ENCODE data around the gene ZMYM3.

ZMYM3 gene

DNA sequence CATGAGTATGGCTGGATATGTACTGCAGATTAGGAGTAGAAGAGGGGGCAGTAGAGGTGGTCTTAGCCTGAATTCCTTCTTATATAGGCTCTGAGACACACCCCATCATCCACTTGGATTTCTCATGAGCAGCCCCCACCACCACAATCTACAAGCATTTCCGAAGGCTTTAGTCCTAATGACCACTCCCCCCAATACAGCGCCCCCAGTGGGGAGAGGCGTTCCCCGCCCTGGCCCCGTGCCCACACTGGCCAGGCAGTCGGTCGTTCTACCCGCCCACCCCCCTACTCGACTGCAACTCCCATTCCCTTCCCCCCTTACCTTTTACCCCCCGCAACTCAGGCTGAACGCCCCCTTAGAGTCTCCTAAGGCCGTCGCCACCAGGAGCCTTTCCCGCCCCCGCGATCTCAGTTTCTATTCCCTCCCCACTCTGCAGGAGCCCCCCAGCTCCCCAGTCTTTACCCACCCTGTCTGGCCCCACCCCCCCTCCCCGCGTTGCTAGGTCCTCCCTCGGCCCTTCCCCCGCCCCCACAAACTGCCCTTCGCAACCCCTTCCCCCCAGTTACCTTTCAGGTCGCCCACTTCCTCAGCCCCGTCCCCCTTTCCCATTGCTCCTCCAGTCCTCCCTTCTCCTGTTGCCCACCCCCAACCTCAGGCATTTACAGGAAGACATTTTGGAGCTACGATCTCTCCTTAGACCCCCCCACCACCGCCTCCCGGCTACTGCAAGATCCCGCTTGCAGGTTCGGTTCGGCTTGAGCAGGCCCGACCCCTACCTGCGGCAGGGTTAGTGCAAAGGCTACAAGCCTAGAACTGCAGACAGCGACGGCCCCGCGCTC lies 468 bp downstream of the ZMYM3 start:
- DNase-seq (ENCODE audit: low read depth): peak; percentile 12

DNA sequence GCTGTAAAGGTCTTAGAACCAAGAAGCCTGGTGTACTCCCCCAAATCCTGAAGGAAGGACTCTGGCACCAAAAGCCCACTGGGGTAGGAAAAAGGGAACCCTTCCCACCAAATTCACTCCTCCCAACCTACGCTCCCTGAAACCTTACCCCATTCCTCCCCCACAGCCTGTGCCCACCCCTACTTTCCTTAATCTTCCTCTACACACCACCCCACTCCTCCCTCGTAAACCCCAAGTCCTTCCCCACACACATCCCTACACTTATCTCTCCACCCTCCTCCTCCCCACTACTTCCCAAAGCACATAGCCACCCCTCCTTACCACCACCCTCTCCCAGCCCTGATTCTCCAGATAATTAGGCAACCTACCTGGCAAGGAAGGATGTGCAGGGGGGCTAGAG lies 1.7 kb downstream of the ZMYM3 start:
- DNase-seq (ENCODE audit: low read depth): no peak

DNA sequence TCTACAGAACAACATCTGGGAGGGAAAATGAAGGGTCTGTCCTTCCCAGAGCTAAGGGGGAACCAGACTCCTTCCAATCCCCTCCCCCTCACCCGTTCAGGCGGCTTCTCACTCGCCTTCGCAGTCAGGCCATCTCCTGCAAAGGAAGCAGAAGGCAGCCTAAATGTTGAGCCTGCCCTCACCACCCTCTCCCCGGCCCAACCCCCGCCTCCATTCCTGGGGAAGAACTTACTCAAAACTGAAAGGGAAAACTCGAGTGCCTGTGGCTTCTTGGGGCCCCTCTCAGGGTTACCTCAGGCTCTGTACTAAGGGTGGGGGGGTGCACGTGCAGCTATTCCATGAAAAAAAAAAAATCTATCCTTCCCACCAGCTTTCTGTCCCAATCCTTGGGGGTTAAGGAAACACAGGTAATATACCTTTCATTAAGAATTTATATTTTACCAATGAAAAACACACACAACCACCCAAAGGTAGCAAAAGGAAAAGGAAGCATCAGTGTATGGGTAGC lies 2.4 kb downstream of the ZMYM3 start:
- no peak for DNase-seq (ENCODE audit: low read depth)

DNA sequence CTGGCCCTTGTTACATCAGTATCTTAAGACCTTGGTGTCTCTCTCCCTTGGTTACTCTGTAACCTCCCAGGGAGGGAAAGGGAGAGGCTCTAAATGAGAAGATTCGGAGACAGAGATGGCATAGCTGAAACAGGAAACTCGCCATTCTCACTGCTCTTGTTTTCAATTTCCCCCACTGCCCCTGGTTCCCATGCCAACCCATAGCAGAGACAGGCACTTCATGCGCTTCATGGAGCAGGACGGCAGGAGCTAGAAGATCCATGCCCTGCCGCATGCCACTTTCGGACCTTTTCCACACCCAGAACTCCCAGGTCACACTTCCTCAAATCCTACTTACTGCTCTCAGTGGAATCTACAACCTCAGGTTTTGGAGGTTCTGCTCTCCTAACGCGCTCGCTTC lies 3.1 kb downstream of the ZMYM3 start:
- DNase-seq (ENCODE audit: low read depth): no peak

DNA sequence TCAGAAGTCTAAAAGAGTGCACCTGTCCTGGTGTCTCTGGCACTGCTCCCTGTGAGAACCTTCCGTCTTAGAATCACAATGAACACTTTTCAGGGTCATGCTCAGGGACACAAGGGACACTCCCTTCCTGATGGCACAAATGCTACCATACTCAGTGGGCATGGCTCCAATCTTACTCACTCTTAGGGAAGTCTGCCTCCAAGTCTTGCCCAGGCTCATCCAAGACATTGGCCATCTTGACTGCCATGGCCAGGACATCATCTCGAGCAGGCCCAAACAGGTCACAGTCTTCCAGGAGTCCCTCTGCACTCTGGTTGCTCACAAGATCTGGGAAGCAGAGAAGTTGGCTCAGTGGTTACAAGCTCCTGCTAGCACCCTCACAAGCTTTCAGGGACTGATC lies 8.8 kb downstream of the ZMYM3 start:
- no peak for DNase-seq (ENCODE audit: low read depth)

DNA sequence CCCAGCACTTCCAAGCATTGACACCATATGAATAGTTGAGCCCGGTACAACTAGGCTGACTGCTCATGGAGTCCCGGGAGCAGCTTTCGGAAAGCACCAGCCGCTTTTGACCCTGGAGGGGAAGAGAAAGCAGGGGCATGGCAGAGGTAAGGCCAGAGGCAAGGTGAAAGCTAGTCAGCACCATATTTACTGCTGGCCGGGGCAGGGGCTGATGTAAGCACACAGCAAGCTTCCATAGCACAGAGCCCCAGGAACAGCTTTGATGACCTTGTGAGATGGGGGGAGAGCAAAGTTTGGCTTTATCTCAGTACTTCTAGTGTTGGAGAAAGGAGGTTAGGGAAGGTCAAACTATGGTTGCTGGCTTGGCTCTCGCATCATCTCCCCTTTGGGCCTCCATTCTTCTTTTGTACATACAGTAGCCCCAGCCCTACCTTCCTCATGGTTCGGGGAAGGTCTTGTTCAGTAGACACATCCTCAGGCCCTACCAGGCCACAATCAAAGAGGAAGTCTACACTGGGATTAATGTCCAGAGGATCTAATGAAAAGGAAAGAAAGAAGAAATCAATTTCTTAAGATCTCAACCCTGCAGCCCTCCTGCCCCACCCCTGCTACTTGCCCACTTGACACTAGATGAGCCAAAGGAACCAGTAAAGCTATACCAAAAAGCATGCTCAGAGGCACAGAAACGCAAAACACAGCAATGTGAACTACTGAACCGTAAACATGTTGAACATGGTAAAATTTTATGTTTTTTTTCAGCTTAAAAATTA lies 9.4 kb downstream of the ZMYM3 start:
- no peak for DNase-seq (ENCODE audit: low read depth)

DNA sequence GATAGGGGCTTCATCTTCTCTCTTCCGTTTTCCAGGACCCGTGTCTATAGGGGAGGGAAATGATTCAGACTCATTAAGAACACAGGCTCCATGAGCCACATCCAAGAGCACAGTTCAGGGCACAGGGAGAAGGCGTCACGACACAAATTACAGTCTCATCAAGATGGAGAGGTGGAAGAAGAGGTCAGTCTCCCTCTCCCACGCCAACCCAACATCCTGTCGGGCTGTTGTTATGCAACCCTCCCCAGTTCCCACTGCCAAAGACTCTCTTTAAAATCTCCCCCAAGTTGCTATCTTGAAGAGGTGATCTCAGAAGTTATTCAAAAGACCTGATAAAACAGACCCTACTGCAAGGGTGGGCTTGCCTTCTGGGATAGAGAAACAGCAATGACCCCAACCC lies 12.6 kb downstream of the ZMYM3 start:
- no peak for DNase-seq (ENCODE audit: low read depth)

DNA sequence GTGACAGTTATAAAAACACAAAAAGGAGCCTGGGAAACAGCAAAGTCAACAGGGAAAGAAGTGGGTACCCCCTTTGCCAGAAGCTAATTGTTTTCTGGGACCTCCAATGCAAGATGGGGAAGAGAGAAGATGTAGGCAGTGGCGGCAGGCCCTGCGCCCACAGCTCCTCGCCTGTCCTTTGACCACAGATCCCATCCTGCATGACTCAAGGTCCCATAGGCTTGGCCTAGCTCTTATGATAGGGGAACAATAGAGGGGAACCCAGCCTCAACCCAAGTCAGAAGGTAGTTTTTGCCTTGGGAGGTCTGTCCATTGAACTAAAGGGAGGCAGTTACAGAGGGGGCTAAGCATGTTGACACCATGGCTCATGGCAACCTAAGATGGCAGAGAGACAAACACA lies 14.2 kb downstream of the ZMYM3 start:
- DNase-seq (ENCODE audit: low read depth): no peak

DNA sequence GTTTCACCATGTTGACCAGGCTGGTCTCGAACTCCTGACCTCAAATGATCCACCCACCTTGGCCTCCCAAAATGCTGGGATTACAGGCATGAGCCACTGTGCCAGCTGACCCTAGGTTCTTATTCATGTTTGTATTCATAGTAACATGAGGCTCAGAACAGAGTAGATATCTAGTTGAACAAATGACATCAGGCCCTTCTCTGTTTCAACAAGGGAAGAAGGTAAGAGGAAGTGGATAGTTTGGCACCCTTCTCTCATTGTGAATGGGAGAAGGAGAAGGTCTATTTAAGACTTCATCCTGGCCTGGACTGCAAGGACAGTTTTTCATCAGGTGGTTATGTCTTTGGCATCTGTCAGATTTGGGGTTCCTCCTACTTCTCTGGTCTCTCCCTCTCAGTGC lies 17.1 kb downstream of the ZMYM3 start:
- DNase-seq (ENCODE audit: low read depth): no peak

DNA sequence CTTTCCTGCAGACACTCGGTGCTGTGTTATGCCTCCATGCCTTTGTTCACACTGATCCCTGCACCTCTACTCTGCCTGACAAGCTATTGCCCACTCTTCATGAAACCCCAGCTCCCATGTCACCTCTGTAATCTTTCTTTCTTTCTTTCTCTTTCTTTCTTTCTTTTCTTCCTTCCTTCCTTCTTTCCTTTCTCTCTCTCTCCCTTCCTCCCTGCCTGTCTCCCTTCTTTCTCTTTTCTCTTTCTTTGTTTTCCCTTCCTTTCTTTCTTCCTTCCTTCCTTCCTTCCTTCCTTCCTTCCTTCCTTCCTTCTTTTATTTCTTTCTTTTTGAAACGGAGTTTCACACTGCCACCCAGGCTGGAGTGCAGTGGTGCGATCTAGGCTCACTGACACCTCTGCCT lies 18.5 kb downstream of the ZMYM3 start:
- DNase-seq (ENCODE audit: low read depth): no peak

DNA sequence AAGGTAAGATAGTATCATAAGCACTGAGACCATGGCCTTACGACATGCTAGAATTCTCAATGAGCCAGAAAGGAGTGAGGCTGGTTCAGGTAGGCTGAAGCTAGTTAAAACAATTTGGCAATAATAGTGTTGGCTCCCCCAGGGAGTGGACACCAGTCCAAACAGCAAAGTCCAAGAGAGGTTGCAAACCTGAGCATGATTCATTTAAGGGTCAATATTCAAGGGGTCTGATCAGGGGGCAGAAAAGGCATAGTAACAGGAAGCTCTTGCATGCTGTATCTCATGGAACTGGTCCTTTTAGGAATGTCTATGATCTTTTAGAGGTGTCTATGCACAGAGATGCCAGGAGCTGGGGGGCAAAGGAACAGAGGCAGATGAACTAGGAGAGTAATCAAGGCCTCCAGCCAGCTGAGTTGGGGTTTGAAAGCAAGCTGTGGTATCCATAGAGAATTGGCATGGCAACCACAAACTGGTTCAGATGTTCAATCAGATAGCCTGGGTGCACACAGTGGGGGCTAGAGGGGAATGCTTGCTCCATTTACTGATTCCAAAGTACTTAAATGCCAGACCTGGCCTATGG lies 25.8 kb downstream of the ZMYM3 start:
- DNase-seq (ENCODE audit: low read depth): no peak

DNA sequence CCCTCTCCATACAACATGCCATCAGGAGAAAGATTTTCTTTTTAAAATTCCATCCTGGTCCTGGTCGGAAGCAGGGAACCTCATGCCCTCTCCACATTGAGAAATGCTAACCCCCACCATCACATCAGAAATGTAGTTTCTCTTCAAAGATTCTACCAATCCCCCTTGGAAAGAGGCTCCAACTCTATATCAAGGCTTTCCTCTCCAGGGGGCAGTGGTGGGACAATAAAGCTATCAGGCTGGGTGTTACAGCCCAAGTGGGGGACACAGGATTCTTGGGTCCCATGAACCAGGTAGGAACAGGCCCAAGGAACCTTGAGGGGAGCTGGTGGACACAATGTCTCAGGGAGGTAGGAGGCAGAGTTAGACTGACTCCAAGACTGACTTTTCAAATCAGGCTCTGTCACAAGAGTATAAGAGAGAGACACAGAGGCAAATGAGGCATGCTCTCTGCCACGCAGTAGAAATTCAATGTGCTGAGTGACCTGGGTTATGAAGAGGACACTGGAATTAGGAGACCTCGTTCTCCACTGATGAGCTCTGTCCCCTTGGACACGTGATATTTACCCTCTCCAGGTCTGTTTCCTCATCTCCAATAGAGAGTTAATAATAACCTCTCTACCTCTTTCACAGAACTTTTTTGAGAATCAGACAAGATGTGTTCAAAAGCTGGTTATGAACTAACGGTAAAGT lies 26.4 kb downstream of the ZMYM3 start:
- DNase-seq (ENCODE audit: low read depth): no peak

DNA sequence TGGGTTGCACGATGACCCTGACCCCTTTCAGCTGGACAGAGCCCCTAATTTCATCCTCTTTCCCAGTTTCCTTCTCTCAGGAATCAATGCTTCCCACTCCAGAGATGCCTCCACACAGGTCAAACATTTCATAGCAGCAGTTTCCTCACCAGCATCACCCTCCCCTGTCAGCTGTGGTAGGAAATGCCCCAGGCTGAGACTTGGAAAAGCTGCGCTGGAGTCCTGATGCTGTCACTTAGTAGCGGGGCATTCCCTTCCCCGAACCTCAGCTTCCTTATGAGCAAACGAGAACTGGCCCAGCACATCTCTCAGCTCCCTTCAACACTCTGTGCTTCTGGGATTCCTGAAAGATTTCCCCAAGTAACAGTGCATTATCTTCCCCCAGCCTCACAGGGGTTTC lies 28.3 kb downstream of the ZMYM3 start:
- no peak for DNase-seq (ENCODE audit: low read depth)

DNA sequence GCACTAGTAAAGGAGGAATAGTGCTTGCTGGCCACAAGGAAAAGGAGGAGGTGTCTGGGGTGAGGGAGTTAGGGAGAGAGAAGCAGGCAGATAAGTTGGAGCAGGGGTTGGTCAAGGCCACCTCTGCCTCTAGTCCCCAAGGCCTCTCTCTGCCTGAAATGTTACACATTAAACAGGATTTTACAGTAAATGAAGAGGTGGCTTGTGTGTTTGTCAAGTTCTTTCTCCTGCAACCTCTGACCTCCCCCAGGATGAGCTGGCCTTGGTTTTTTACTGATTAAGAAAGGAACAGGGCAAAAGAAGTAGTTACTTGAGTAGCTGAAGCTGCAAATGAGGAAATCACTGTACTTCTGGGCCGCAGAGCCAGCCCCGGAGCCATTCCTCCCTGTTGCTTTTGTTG lies 28.9 kb downstream of the ZMYM3 start:
- no peak for DNase-seq (ENCODE audit: low read depth)

DNA sequence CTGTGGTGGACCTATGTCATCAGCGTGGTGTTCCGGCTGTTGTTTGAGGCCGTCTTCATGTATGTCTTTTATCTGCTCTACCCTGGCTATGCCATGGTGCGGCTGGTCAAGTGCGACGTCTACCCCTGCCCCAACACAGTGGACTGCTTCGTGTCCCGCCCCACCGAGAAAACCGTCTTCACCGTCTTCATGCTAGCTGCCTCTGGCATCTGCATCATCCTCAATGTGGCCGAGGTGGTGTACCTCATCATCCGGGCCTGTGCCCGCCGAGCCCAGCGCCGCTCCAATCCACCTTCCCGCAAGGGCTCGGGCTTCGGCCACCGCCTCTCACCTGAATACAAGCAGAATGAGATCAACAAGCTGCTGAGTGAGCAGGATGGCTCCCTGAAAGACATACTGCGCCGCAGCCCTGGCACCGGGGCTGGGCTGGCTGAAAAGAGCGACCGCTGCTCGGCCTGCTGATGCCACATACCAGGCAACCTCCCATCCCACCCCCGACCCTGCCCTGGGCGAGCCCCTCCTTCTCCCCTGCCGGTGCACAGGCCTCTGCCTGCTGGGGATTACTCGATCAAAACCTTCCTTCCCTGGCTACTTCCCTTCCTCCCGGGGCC lies 29.7 kb downstream of the ZMYM3 start:
- no peak for DNase-seq (ENCODE audit: low read depth)

DNA sequence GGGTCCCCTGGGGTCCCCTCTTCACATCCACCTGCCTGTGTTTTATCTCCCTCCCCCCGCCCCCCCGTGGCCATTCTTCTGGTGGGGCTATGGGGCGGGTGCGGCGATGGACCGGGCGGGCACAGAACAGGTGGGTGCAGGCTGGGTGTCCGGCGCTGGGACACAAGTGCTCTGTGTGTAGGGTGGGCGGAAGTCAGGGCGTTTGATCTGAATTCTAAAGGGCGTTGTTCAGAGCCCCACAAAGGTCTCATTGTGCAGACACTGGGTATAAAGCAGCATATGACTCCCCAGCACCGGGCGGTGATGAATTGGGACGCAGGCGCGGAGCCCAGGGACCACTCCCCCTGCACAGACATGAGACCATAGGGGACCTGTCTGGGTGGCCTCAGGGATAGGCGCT lies 31.0 kb downstream of the ZMYM3 start, which contains the start of gene GJB1:
Gene GJB1, plus strand, starts transcription at position 296 of the 400 bp plus-strand sequence. CDS start 484 bp downstream, outside the sequence.
- DNase-seq (ENCODE audit: low read depth): no peak

DNA sequence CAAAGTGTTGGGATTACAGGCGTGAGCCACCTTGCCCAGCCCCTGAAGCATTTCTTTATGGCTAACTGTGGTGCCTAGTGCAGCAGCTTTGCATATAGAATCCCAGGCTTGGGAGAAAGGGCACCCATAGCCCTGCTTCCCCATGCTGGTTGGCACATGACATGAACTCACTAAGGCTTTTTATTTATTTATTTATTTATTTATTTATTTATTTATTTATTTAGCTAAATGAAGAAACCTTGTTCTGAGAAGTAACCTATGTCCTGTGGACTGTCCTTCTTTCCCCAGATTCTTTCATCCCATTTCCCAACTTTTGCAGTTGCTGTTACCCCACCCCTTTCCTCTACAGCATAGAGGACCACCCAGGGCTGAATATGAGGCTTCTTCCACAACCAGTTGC lies 32.8 kb downstream of the ZMYM3 start:
- no peak for DNase-seq (ENCODE audit: low read depth)

DNA sequence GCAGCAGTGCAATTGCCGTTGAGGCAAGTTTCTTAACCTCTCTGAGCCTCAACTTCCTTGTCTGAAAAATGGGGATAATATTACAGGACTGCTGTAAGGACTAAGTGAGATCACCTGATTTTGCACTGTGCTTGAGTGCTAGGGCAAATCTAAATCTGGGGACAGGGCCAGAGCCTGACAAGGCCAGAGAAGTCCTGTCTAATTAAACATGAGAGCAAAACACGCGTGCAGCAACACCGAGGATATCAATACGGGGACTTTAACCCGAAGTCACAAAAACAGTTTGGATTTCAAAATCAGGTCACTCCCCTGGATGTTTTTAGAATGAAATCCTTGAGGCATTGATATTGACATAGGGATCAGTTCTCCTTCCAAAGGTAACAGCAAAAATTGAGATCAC lies 36.6 kb downstream of the ZMYM3 start:
- no peak for DNase-seq (ENCODE audit: low read depth)

DNA sequence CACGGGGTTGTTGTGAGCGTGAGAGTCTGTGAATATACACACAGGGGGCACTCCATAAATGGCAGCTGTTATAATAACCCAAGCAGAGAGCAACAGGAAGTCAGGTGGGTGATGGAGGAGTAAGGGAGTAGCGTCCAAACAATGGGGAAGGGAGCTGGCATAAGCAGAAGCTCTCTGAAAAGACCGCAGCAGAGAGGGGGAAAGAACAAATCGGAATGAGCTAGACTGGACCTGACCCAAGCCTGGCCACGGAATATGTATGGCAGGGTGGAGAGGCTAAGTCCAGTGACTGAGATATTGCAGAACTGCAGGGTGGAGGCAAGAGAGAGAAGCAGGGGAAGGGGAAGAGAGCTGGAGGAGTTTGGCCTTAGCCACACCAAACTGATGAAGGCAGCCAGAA lies 37.5 kb downstream of the ZMYM3 start:
- DNase-seq (ENCODE audit: low read depth): no peak

DNA sequence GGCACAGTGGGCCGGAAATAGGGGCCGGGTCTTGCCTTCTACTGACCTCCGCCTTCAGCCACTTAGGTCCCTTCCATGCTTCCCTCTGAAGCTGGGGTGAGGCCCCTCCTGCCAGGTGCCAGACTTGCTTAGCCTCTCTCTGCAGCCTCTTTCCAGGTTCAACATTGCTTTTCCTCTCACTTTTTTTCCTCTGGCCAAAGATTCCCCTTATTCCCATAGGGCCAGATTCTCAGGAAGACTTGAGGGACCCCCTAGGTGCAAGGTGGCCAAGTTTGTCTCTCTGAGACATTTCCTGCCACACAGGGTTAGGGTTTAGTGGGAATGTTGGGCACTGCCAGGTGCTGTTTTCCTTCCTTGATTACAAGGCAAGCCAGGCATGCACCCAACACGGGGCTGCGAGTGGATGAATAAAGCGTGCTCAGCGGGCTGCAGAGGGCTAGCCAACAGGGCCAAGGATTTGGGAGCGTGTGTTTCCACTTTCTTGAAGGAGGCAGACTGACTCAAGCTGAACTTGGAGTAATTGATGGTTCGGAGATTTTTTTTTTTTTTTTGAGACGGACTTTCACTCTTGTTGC lies 38.5 kb downstream of the ZMYM3 start:
- no peak for DNase-seq (ENCODE audit: low read depth)

DNA sequence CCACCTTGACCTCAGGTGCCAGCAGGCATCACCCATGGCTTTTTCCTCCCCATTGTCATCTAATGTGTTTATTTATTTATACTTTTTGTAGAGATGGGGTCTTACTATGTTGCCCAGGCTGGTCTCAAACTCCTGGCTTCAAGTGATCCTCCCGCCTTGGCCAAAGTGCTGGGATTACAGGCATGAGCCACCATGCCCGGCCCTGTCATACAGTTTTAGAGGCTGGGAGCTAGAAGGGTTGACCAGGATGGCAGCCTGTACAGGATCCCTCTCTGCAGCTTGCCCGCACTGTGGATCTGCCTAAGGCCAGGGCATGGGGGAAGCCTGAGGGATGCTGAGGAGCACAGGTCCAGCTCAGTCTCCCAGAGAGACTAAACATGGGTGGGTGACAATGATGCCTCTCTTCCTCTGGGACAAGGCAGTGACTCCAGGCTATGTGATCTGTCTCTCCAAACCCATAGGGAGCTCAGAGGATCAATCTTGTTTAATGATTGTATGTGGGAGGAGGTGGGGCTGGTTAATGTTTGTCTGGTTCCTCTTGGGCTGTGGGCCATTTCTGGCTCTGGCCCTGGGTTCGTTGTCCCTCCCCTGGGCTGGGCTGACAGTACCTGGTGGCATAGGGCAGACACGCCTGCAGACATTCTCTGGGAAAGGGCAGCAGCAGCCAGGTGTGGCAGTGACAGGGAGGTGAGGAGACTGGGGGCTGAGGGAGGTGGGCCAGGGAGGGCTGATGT lies 39.2 kb downstream of the ZMYM3 start:
- no peak for DNase-seq (ENCODE audit: low read depth)
